Glutamatergic neuron (in vitro differentiated cells): ENCODE results near the gene LIMS1. TPM values are rescaled to one million over a fixed set of nuclear protein-coding genes. Genes with fewer than 3 reads are reported as not detected.
"Not testable (repeated sequence)": the region's sequence is repeated elsewhere in the genome, so short reads cannot be mapped to it uniquely, and the experiment has no call there.

Source experiments
- DNase-seq: peaks from one replicate; pipeline ENCODE4 v3.0.0; 2022
- H3K27ac Mint-ChIP-seq: one replicate; pipeline ENCODE4 v1.8.0; 2020; ENCODE audit warnings: mild to moderate bottlenecking, mixed read lengths, inconsistent platforms; ENCODE audit not compliant: unreplicated experiment
- H3K27me3 Mint-ChIP-seq: one replicate; pipeline ENCODE4 v1.8.0; 2020; ENCODE audit warnings: mild to moderate bottlenecking, moderate library complexity, mixed read lengths, inconsistent platforms; ENCODE audit not compliant: unreplicated experiment
- H3K36me3 Mint-ChIP-seq: one replicate; pipeline ENCODE4 v1.8.0; 2020; ENCODE audit warnings: mild to moderate bottlenecking, mixed read lengths, inconsistent platforms; ENCODE audit not compliant: unreplicated experiment
- H3K4me1 Mint-ChIP-seq: one replicate; pipeline ENCODE4 v1.8.0; 2020; ENCODE audit warnings: mild to moderate bottlenecking, low read depth, mixed read lengths, inconsistent platforms; ENCODE audit not compliant: unreplicated experiment
- H3K4me3 Mint-ChIP-seq: one replicate; pipeline ENCODE4 v1.8.0; 2020; ENCODE audit warnings: mild to moderate bottlenecking, mixed read lengths, inconsistent platforms; ENCODE audit not compliant: unreplicated experiment
- H3K9me3 Mint-ChIP-seq: one replicate; pipeline ENCODE4 v1.8.0; 2020; ENCODE audit warnings: mild to moderate bottlenecking, moderate library complexity, mixed read lengths, inconsistent platforms; ENCODE audit not compliant: unreplicated experiment
- CTCF ChIP-seq: fragments of 200-600 bp; sonication (generic); IDR thresholded peaks from one replicate; pipeline ENCODE4 v1.5.0; 2021; ENCODE audit not compliant: partially characterized antibody, unreplicated experiment
- total RNA-seq: library from RNA; stranded (reverse); fragmentation: NEBNext Ultra II Directional; extraction: Animal tissue kit (Norgen Biotek cat#: 25700); gene quantifications from one replicate; pipeline ENCODE4 v1.2.1, GENCODE V29; 2021; ENCODE audit not compliant: unreplicated experiment

LIMS1 gene
- total RNA-seq, 1 donor from 2014 or later: 18.5 TPM

GRCh38 chr2:108701806-108702205 is 167.5 kb downstream of the LIMS1 start:
- H3K4me1 Mint-ChIP-seq: no peaks in the 10 kb centered on the region
- no peak for TF ChIP-seq CTCF
- DNase-seq: no peak
- no peak overlapping the region for H3K4me3 Mint-ChIP-seq
- no peak overlapping the region for H3K27ac Mint-ChIP-seq
- H3K36me3 Mint-ChIP-seq: no peaks in the 10 kb centered on the region
- no peaks in the 10 kb centered on the region for H3K27me3 Mint-ChIP-seq
- peaks cover 4% of the 10 kb centered on the region for H3K9me3 Mint-ChIP-seq

- Mint-ChIP-seq H3K9me3 (peaks cover 8% of the 10 kb centered on the region), H3K27ac (no peak overlapping the region), H3K4me1 (no peaks in the 10 kb centered on the region), H3K4me3 (no peak overlapping the region), H3K27me3 (no peaks in the 10 kb centered on the region), H3K36me3 (peaks cover 12% of the 10 kb centered on the region)
- TF ChIP-seq CTCF: no peak
- DNase-seq: no peak
Measured at GRCh38 chr2:108704871-108705270, 170.6 kb downstream of the LIMS1 start.

GRCh38 chr2:108707300-108707699 is 173.0 kb downstream of the LIMS1 start:
- H3K9me3 Mint-ChIP-seq: peaks cover 8% of the 10 kb centered on the region
- H3K27ac Mint-ChIP-seq: no peak overlapping the region
- DNase-seq: no peak
- H3K4me3 Mint-ChIP-seq: no peak overlapping the region
- H3K36me3 Mint-ChIP-seq: peaks cover 12% of the 10 kb centered on the region
- no peaks in the 10 kb centered on the region for H3K27me3 Mint-ChIP-seq
- no peak for TF ChIP-seq CTCF
- H3K4me1 Mint-ChIP-seq: no peaks in the 10 kb centered on the region

- not testable (repeated sequence) for H3K4me1 Mint-ChIP-seq, H3K27ac Mint-ChIP-seq, H3K36me3 Mint-ChIP-seq, DNase-seq, H3K9me3 Mint-ChIP-seq, H3K27me3 Mint-ChIP-seq, H3K4me3 Mint-ChIP-seq
Measured at GRCh38 chr2:108716971-108717370, 182.7 kb downstream of the LIMS1 start.

GRCh38 chr2:108719149-108720044 is 185.1 kb downstream of the LIMS1 start, which contains the start of gene RANBP2:
Gene RANBP2, plus strand, starts transcription at chr2:108719482. Its CDS starts 125 bp downstream, at chr2:108719607.
- H3K9me3 Mint-ChIP-seq: peaks cover 4% of the 10 kb centered on the region
- DNase-seq: peak; percentile 96
- peak within 1 kb of the TSS; percentile 93 for H3K4me3 Mint-ChIP-seq
- peaks cover 5% of the 10 kb centered on the region for H3K27me3 Mint-ChIP-seq
- peak within 1 kb of the TSS; percentile 95 for H3K27ac Mint-ChIP-seq
- peaks cover 6% of the 10 kb centered on the region for H3K4me1 Mint-ChIP-seq
- TF ChIP-seq CTCF: no peak
- no peaks in the 10 kb centered on the region for H3K36me3 Mint-ChIP-seq

GRCh38 chr2:108726048-108726447 is 191.8 kb downstream of the LIMS1 start:
- not testable (repeated sequence) for H3K36me3 Mint-ChIP-seq, H3K9me3 Mint-ChIP-seq, H3K27me3 Mint-ChIP-seq, DNase-seq
- peak overlapping the region; percentile 96 for H3K27ac Mint-ChIP-seq
- peaks cover 19% of the 10 kb centered on the region for H3K4me1 Mint-ChIP-seq
- H3K4me3 Mint-ChIP-seq: peak overlapping the region; percentile 70

- not testable (repeated sequence) for H3K9me3 Mint-ChIP-seq, H3K4me3 Mint-ChIP-seq, H3K36me3 Mint-ChIP-seq, H3K27me3 Mint-ChIP-seq, DNase-seq, H3K27ac Mint-ChIP-seq, H3K4me1 Mint-ChIP-seq
Measured at GRCh38 chr2:108734656-108735055, 200.4 kb downstream of the LIMS1 start.
